Spleen (tissue), 7 donors: ENCODE measurements around the gene PCCB.

Experiments used
- POLR2A ChIP-seq, 3 donors: fragments of 450-650 bp; IDR thresholded peaks; one replicate each; pipeline ENCODE4 v1.5.1; 2017; ENCODE audit warnings: antibody characterized with exemption in 3 of 3, mild to moderate bottlenecking in 1 of 3
- TF ChIP-seq, protein P1 (sequence below), 11 experiments: fragments of 200-600 bp in 7 of 11; fragments of 450-650 bp in 4 of 11; sonication (generic) in 4 of 11; IDR thresholded peaks in 8 of 11; conservative IDR thresholded peaks in 3 of 11; 1 replicate in 7 of 11; 2 replicates in 4 of 11; pipeline versions ENCODE4 v1.4.0 to v1.8.0; 2016 to 2021; ENCODE audit warnings: antibody characterized with exemption in 11 of 11, inconsistent platforms in 4 of 11, mild to moderate bottlenecking in 1 of 11
- donor health status: DM: no; HTN: no; CAD: no; lungs with moderate emphysema.
- donor health status: DM: no; HTN: no; CAD: no.
- donor health status: DM: no; HTN: no; CAD: no.

DNA sequence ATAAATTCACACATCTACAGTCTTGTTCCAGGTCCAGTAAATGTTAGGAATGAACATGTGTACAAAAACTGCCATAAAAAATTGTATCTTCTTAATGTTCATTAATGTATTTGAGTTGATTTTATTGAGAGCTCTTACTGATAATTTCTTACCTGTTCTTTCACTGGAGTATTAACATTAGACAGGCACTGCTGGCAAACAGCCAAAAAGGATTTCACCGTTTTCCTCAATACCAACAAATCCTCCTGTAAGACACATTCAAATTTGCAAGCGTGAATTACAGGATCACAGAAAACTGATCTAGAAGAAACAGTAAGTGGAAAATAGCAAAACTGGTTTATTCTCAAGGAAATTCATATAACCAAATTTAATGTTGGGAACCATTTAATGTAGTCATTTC lies 127.4 kb downstream of the PCCB start:
- TF ChIP-seq, protein P1, sequence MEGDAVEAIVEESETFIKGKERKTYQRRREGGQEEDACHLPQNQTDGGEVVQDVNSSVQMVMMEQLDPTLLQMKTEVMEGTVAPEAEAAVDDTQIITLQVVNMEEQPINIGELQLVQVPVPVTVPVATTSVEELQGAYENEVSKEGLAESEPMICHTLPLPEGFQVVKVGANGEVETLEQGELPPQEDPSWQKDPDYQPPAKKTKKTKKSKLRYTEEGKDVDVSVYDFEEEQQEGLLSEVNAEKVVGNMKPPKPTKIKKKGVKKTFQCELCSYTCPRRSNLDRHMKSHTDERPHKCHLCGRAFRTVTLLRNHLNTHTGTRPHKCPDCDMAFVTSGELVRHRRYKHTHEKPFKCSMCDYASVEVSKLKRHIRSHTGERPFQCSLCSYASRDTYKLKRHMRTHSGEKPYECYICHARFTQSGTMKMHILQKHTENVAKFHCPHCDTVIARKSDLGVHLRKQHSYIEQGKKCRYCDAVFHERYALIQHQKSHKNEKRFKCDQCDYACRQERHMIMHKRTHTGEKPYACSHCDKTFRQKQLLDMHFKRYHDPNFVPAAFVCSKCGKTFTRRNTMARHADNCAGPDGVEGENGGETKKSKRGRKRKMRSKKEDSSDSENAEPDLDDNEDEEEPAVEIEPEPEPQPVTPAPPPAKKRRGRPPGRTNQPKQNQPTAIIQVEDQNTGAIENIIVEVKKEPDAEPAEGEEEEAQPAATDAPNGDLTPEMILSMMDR (IDR thresholded peaks at IDR 0.05 in 8 of 11, conservative IDR thresholded peaks at IDR 0.05 in 3 of 11), result no peak
- no peak for TF ChIP-seq POLR2A (IDR thresholded peaks at IDR 0.05)
